NT2/D1 (cell line): ENCODE results near the gene LAMB4.

Experiments used
- SUZ12 ChIP-seq: IDR thresholded peaks from 2 replicates; pipeline ENCODE4 v1.6.1; 2011; ENCODE audit not compliant: insufficient read length, insufficient read depth; ENCODE audit errors: extremely low read depth
- YY1 ChIP-seq: IDR thresholded peaks from 2 replicates; pipeline ENCODE4 v1.6.1; 2011; ENCODE audit not compliant: insufficient read length, insufficient read depth
- ZNF274 ChIP-seq: IDR thresholded peaks from 2 replicates; pipeline ENCODE4 v1.6.1; 2011; ENCODE audit warnings: mild to moderate bottlenecking, low read depth, low read length

DNA sequence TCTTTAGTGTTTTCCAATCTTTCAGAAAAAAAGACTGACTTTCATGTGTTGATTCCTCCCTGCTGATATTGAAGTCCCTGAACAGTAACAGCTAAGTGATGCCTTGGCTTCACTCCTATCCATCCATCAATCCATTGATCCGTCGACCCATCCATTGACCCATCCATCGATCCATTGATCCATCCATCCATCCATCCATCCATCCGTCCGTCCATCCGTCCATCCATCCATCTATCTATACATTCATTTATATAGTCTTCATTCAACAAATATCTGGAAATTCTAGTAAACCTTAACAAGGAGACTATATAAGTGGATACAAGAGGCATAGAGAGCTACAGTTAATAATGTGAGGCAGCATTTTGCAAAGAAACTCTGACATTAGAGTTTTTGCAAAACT lies 105.6 kb downstream of the LAMB4 start:
- no peak for TF ChIP-seq YY1
- no peak for TF ChIP-seq ZNF274
- no peak for TF ChIP-seq SUZ12
